Peyer's patch (tissue), 4 donors: ENCODE data around the gene FARSB. TPM values are rescaled to one million over a fixed set of nuclear protein-coding genes. Genes with fewer than 3 reads are reported as not detected.
A peak's percentile ranks its signal among the peaks of the same experiment; 100 is the strongest.

Experiments used
- DNase-seq, 3 donors: peaks; one replicate each; pipeline ENCODE4 v3.0.0-alpha.2; 2017 to 2019
- H3K27ac ChIP-seq, 4 donors: fragments of 200-600 bp; sonication (generic); one replicate each; pipeline ENCODE4 v1.5.1; 2016 to 2019
- H3K27me3 ChIP-seq, 2 donors: fragments of 200-600 bp; sonication (generic); one replicate each; pipeline ENCODE4 v1.5.1; 2019
- H3K36me3 ChIP-seq, 3 donors: fragments of 200-600 bp; sonication (generic); one replicate each; pipeline ENCODE4 v1.5.1; 2016 to 2019
- H3K4me1 ChIP-seq, 4 donors: fragments of 200-600 bp; sonication (generic); one replicate each; pipeline ENCODE4 v1.5.1; 2016 to 2019
- H3K4me3 ChIP-seq, 4 donors: fragments of 200-600 bp; sonication (generic); 1 replicate in 3 of 4; 2 replicates in 1 of 4; pipeline ENCODE4 v1.5.1; 2016 to 2019; ENCODE audit warnings: mild to moderate bottlenecking in 1 of 4
- H3K9me3 ChIP-seq, 4 donors: fragments of 200-600 bp; sonication (generic); one replicate each; pipeline ENCODE4 v1.5.1; 2016 to 2019; ENCODE audit warnings: mild to moderate bottlenecking in 1 of 4
- CTCF ChIP-seq, 6 experiments: fragments of 450-650 bp in 4 of 6; fragments of 200-600 bp in 2 of 6; sonication (generic) in 1 of 6; IDR thresholded peaks; one replicate each; pipeline ENCODE4 v1.5.1; 2017 to 2019; ENCODE audit warnings: antibody characterized with exemption in 6 of 6, mild to moderate bottlenecking in 3 of 6, moderate library complexity in 1 of 6
- POLR2A ChIP-seq, 2 donors: fragments of 450-650 bp; IDR thresholded peaks; one replicate each; pipeline ENCODE4 v1.5.1; 2017; ENCODE audit warnings: antibody characterized with exemption in 2 of 2, mild to moderate bottlenecking in 2 of 2, moderate library complexity in 2 of 2
- total RNA-seq, 4 donors: library from RNA; depleted of rRNA; stranded (reverse); fragments of >200 nt; gene quantifications; one replicate each; pipeline ENCODE4 v1.1.0, GENCODE V29; 2016

FARSB gene
- total RNA-seq, 4 donors from 2014 or later: 8.6 to 14.9 (median 11.7) TPM

- no peak for DNase-seq
- H3K9me3 ChIP-seq: no peaks in the 10 kb centered on the region
- H3K27me3 ChIP-seq: no peaks in the 10 kb centered on the region
- peak overlapping the region; percentile 76 to 95 (median 84) for H3K4me3 ChIP-seq
- peaks cover 0 to 26% (median 0%) of the 10 kb centered on the region in 4 donors for H3K4me1 ChIP-seq
- TF ChIP-seq POLR2A (IDR thresholded peaks at IDR 0.05): no peak
- no peak for TF ChIP-seq CTCF (IDR thresholded peaks at IDR 0.05)
- peak overlapping the region in 3 of 4 donors; percentile 83 to 89 (median 88) for H3K27ac ChIP-seq
- no peaks in the 10 kb centered on the region for H3K36me3 ChIP-seq
Measured at GRCh38 chr2:222656526-222657446, 894 bp upstream of the FARSB start.

GRCh38 chr2:222653280-222653679 is 2.6 kb downstream of the FARSB start:
- DNase-seq: no peak
- TF ChIP-seq CTCF (IDR thresholded peaks at IDR 0.05) (no peak), POLR2A (IDR thresholded peaks at IDR 0.05) (no peak)
- Histone ChIP-seq H3K9me3 (no peaks in the 10 kb centered on the region), H3K36me3 (peaks cover 0 to 1% (median 0%) of the 10 kb centered on the region in 3 donors), H3K27ac (peak overlapping the region in 2 of 4 donors; percentile 58 to 81), H3K27me3 (no peaks in the 10 kb centered on the region), H3K4me3 (peak overlapping the region in 1 of 4 donors; percentile 13), H3K4me1 (peaks cover 0 to 27% (median 0%) of the 10 kb centered on the region in 4 donors)

DNA sequence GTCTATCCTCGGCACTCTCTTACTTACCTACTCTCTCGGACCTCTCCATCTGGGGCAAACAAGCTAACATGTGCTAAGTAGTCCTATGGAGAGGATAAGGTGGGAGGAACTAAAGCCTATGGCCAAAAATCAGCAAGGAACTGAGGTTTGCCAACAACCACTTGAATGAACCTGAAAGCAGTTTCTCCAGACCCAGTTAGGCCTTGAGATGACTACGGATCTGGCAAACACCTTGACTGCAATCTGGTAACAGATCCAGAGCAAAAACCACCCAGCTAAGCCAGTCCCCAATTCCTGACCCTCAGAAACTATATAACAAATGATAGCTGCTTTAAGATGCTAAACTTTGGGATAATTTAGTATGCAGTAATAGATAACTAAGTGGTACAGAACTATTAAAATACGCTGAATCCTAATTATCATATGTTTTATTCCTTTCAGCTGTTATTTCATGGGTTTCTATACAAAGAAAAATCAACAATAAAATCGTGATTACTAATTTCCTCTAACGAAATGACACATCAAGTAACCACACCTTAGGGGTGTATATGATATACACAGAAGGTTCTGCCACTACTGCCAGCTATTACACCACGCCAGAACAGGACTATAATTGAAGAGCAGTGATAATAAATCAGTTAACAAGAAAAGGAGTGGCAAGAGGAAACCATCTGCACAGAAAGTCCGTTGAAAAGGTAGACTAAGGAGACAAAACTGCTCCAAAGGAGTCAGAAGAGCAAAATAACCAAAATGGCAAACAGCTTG is 3.2 kb downstream of the FARSB start:
- Histone ChIP-seq H3K36me3 (peaks cover 0 to 7% (median 0%) of the 10 kb centered on the region in 3 donors), H3K4me3 (peak overlapping the region in 1 of 4 donors; percentile 13), H3K9me3 (no peaks in the 10 kb centered on the region), H3K27me3 (no peaks in the 10 kb centered on the region), H3K4me1 (peaks cover 0 to 27% (median 0%) of the 10 kb centered on the region in 4 donors), H3K27ac (peak overlapping the region in 3 of 4 donors; percentile 25 to 81 (median 58))
- peak in 1 of 3 donors; percentile 63 for DNase-seq
- peak; percentile 24 to 81 for TF ChIP-seq POLR2A (IDR thresholded peaks at IDR 0.05)
- TF ChIP-seq CTCF (IDR thresholded peaks at IDR 0.05): no peak

DNA sequence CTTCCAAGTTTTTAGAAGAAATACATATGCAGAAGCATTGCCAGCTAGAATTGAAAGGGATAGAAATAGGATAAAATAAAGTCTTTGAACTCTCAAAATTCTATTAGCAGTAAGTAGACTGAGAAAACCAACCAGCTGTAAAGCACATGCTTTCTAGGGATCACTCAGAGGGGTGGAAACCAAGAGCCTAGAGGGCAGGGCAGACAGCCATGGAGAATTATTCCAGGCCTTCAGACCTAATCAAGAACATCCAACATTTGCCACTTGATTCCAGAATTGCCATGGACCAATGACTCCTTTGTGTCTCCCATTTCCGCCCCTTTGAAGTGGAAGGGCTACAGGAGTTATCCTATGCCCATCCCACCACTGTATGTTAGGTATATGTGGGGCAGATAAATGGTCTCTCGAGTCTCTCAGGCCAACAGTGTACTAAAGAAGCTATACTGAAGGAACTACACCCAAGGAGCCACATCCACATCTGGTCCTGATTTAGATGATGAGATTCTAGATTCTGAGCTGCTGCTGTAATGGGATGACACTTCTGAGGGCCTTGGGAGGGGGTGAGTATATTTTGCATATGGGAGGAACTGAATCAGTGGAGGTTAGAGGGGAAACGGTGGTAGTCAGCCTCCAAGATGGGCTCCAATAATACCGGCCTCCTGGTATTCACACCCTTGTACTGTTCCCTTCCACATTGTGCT is 4.0 kb downstream of the FARSB start:
- H3K27me3 ChIP-seq: no peaks in the 10 kb centered on the region
- peaks cover 0 to 27% (median 0%) of the 10 kb centered on the region in 4 donors for H3K4me1 ChIP-seq
- TF ChIP-seq CTCF (IDR thresholded peaks at IDR 0.05) (no peak), POLR2A (IDR thresholded peaks at IDR 0.05) (no peak)
- DNase-seq: no peak
- peak overlapping the region in 2 of 4 donors; percentile 58 to 81 for H3K27ac ChIP-seq
- peaks cover 0 to 15% (median 0%) of the 10 kb centered on the region in 3 donors for H3K36me3 ChIP-seq
- H3K9me3 ChIP-seq: no peaks in the 10 kb centered on the region
- no peak overlapping the region for H3K4me3 ChIP-seq

- no peak for DNase-seq
- Histone ChIP-seq H3K36me3 (peaks cover 0 to 24% (median 0%) of the 10 kb centered on the region in 3 donors), H3K4me1 (peaks cover 0 to 26% (median 0%) of the 10 kb centered on the region in 4 donors), H3K4me3 (no peak overlapping the region), H3K9me3 (no peaks in the 10 kb centered on the region), H3K27me3 (no peaks in the 10 kb centered on the region), H3K27ac (no peak overlapping the region)
- no peak for TF ChIP-seq POLR2A (IDR thresholded peaks at IDR 0.05)
- no peak for TF ChIP-seq CTCF (IDR thresholded peaks at IDR 0.05)
Measured at GRCh38 chr2:222649801-222650200, 6.1 kb downstream of the FARSB start.
